ENCODE results near the gene BMP6. TPM values are rescaled to one million over a fixed set of nuclear protein-coding genes. Genes with fewer than 3 reads are reported as not detected.
A peak's percentile ranks its signal among the peaks of the same experiment; 100 is the strongest.

Gene BMP6
- total RNA-seq = 234 TPM in 2 replicates

- peak; percentile 96 for DNase-seq
Measured at GRCh38 chr6:7725849-7726415, at the start of gene BMP6. BMP6 (plus strand) TSS chr6:7726099; CDS start chr6:7726956, 857 bp downstream.

- no peak for DNase-seq
Measured at GRCh38 chr6:7677229-7677628, 48.7 kb upstream of the BMP6 start.

GRCh38 chr6:7680393-7681075 is 45.4 kb upstream of the BMP6 start:
- DNase-seq = no peak

- no peak for DNase-seq
Measured at GRCh38 chr6:7681449-7681848, 44.5 kb upstream of the BMP6 start.

GRCh38 chr6:7684076-7684475 is 41.8 kb upstream of the BMP6 start:
- no peak for DNase-seq

GRCh38 chr6:7684843-7685242 is 41.1 kb upstream of the BMP6 start:
- no peak for DNase-seq

- DNase-seq = no peak
Measured at GRCh38 chr6:7685276-7685675, 40.6 kb upstream of the BMP6 start.

- no peak for DNase-seq
Measured at GRCh38 chr6:7687145-7688111, 38.5 kb upstream of the BMP6 start.

- no peak for DNase-seq
Measured at GRCh38 chr6:7691021-7691420, 34.9 kb upstream of the BMP6 start.

GRCh38 chr6:7691675-7692452 is 34.0 kb upstream of the BMP6 start:
- DNase-seq = peak; percentile 53

GRCh38 chr6:7692453-7692784 is 33.5 kb upstream of the BMP6 start:
- no peak for DNase-seq

GRCh38 chr6:7693827-7694226 is 32.1 kb upstream of the BMP6 start:
- DNase-seq = no peak

GRCh38 chr6:7696061-7696460 is 29.8 kb upstream of the BMP6 start:
- DNase-seq = no peak

- DNase-seq = no peak
Measured at GRCh38 chr6:7697432-7697819, 28.5 kb upstream of the BMP6 start.

- peak; percentile 74 for DNase-seq
Measured at GRCh38 chr6:7697820-7698623, 27.9 kb upstream of the BMP6 start.

GRCh38 chr6:7701212-7701834 is 24.6 kb upstream of the BMP6 start:
- DNase-seq = no peak

- no peak for DNase-seq
Measured at GRCh38 chr6:7703148-7703680, 22.7 kb upstream of the BMP6 start.

- no peak for DNase-seq
Measured at GRCh38 chr6:7705483-7705882, 20.4 kb upstream of the BMP6 start.

GRCh38 chr6:7706269-7706668 is 19.6 kb upstream of the BMP6 start:
- DNase-seq = no peak

- no peak for DNase-seq
Measured at GRCh38 chr6:7707787-7708186, 18.1 kb upstream of the BMP6 start.

GRCh38 chr6:7719364-7719850 is 6.5 kb upstream of the BMP6 start:
- no peak for DNase-seq
